WI38 (cell line): ENCODE data around the gene TGM5.

ENCODE experiments used
- H3K4me3 ChIP-seq: 2 replicates; pipeline ENCODE4 v1.5.1; 2011; ENCODE audit warnings: low read depth, mild to moderate bottlenecking, control low read depth, low read length
- CTCF ChIP-seq: IDR thresholded peaks from 2 replicates; pipeline ENCODE4 v1.5.1; 2012; ENCODE audit warnings: low read depth, mild to moderate bottlenecking, control low read depth, low read length

TGM5 gene

GRCh38 chr15:43243020-43243645 lies 23.6 kb downstream of the TGM5 start:
- H3K4me3 ChIP-seq = no peak overlapping the region
- no peak for TF ChIP-seq CTCF

- H3K4me3 ChIP-seq = no peak overlapping the region
- no peak for TF ChIP-seq CTCF
Observed at GRCh38 chr15:43242616-43243015, 24.1 kb downstream of the TGM5 start.

- no peak overlapping the region for H3K4me3 ChIP-seq
- no peak for TF ChIP-seq CTCF
Observed at GRCh38 chr15:43241100-43241499, 25.6 kb downstream of the TGM5 start.

- no peak for TF ChIP-seq CTCF
- H3K4me3 ChIP-seq = no peak overlapping the region
Observed at GRCh38 chr15:43239732-43240491, 26.8 kb downstream of the TGM5 start.

- no peak for TF ChIP-seq CTCF
- no peak overlapping the region for H3K4me3 ChIP-seq
Observed at GRCh38 chr15:43238671-43239131, 28.0 kb downstream of the TGM5 start.

GRCh38 chr15:43237842-43238470 lies 28.8 kb downstream of the TGM5 start:
- no peak overlapping the region for H3K4me3 ChIP-seq
- no peak for TF ChIP-seq CTCF

- H3K4me3 ChIP-seq = no peak overlapping the region
- TF ChIP-seq CTCF = no peak
Observed at GRCh38 chr15:43235536-43235935, 31.2 kb downstream of the TGM5 start.
